Cerebellar cortex (tissue), 1 donor: ENCODE results near the gene OVOL2.

Experiments
- DNase-seq: peaks from one replicate; pipeline ENCODE4 v3.0.0-alpha.2; 2015; ENCODE audit warnings: low spot score

OVOL2 gene

DNA sequence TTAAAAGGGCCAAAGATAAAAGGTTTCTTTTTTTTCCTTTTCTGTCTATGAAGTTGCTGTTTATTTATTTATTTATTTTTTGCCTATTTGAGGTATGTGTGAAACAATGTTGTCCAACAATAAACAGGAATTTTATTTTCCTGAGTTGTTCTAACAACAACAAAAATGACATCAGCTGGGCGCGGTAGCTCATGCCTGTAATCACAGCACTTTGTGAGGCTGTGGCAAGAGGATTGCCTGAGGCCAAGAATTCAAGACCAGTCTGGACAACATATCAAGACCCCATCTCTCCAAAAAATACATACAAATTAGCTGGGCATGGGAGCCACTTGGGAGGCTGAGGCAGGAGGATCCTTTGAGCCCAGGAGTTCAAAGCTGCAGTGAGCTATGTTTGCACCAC, 44.8 kb downstream of the OVOL2 start:
- DNase-seq, result no peak

DNA sequence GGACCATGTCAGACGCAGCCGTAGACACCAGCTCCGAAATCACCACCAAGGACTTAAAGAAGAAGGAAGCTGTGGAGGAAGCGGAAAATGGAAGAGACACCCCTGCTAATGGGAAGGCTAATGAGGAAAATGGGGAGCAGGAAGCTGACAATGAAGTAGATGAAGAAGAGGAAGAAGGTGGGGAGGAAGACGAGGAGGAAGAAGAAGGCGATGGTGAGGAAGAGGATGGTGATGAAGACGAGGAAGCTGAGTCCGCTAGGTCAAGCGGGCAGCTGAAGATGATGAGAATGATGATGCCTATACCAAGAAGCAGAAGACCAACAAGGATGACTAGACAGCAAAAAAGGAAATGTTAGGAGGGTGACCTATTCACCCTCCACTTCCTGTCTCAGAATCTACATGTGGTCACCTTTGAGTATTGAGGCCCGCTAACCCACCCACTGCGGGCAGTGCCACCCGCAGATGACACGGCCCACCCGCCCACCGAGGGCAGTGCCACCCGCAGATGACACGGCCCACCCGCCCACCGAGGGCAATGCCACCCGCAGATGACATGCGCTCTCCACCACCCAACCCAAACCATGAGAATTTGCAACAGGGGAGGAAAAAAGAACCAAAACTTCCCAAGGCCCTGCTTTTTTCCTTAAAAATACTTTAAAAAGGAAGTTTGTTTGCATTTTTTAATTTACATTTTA, 45.6 kb downstream of the OVOL2 start:
- no peak for DNase-seq

DNA sequence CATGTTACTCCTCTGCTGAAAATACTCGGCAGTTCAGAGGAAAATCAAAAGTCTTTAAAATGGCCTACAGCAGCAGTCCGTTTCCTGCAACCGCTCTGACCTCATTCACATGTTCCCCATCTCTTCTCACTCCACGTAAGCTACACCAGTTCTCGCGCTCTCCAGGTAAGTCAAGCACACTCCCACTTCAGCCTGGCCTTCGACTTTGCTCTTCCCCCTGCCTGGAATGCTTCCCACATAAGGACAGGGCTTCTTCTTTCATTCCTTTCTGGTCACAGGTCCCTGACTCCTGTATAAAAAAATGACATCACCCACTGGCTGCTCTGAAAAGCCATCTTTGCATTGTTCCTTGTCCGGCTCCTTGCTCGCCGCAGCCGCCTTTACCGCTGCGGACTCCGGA, 46.2 kb downstream of the OVOL2 start:
- no peak for DNase-seq

DNA sequence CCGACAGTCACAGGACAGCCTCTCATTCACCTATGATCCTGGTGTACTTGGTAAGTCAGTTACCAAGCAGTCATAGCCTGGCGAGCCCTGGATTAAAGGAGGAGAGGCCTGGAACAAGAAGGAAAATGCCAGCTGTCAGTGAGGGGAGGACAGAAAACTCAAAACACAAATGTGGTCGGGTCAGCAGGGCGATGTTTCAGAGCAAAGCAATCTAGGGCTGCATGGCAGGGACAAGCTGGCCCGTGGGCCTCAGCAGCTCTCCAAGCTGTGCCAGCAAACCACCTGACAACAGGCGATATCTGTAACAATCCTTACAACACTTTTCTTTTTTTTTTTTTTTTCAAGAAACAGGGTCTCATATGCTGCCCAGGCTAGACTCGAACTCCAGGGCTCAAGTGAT, 48.6 kb downstream of the OVOL2 start:
- no peak for DNase-seq

DNA sequence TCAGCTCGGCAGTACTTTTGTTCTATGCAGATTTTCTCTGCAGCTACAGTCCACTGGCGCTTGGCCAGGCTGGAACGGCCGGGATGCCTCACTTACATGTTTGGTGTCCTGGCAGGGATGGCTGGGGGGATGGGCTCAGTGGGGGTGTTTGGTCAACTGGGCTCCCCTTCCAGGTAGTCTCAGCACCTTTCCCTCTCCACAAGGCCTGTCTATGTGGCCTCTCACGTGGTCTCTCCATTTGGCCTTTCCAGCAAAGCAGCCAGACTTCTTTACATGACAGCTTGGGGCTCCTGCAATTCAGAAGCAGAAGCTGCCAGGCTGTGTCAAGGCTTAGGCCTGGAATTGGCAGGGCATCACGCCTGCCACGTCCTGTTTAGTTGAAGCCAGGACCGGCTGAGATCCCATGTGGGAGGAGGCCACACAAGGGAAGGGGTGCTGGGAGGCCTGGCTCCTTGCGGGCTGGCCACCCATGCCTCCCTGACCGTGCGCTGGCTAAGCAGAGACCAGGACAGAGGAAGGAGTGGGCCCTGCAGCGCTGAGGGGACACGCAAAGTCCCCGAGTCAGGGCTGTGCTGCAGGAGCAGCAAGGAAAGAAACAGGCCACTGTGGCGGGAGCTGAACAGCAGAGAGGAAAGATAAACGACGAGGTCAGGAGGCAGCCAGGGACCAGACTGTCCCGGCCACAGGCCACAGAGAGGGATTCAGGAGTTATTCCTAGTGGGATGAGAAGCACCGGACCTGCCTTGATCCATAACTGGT, 50.0 kb downstream of the OVOL2 start:
- peak; percentile 90 for DNase-seq

DNA sequence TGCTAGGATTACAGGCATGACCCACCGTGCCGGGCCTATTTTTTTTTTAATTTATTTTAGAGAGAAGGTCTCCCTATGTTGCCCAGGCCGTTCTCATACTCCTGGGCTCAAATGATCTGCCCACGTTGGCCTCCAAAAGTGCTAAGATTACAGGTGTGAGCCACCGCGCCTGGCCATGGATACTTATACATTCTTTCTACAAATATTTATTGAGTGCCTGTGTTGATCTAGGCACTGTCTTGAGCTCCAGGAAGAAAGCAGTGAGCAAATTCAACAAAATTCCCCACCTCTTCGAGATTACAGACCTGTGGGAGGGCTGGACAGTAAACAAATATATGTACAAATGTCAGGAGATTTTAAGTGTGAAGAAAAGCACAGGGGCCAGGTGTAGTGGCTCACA, 51.0 kb downstream of the OVOL2 start:
- no peak for DNase-seq

DNA sequence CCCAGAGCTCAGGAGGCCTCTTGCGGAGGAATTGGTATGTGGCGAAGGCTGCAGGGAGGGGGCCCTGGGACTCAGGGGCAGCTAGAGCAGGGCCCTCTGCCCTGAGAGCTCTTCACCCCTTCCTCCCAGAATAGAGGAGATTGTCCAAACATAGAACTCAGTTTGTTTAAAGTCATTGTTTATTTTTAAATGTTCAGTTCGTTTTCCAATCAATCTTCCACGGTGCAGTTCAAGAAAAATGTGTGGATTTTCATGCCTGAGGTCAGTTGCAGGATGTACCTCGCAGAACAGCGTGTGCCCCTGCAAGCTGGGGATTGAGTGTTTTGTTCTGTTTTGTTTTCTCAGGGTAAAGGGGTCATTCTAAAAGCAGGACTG, 51.7 kb downstream of the OVOL2 start:
- no peak for DNase-seq

DNA sequence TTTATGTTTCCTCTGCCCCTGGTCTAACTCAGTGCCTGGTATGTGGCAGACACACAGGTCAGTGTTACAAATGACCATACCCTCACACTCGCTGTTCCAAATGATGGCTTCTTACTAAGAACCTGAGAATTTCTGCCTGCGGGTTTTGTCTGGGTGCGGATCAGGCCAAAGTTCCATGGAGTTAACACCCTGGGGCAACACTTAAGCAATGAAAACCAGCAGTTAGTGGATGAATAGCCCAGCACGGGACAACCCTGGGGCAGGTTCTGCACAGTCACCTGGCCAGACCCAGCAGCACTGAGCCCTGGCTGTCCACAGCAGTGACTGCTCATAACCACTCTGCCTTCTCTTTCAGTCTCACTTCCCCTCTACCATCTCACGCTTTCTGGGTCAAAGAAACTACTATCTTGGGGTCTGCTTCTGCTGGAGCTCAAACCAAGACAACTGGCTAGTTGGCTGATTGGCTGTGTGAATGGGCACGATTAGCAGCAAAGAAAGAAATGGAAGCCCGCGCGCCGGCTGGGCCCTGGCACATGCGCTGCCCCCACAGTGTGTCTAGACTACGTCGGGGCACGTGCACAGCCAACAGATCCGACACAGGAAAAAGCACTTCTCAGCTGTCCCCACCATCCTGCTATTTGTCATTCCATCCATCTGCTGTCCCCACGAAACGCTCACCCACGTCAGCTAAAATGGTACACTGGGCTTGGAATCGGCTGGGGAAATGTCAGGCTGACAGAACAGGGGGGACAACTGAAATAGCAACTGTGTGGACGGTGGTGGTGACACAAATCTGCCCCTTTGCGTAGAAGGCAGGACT, 52.3 kb downstream of the OVOL2 start:
- no peak for DNase-seq

DNA sequence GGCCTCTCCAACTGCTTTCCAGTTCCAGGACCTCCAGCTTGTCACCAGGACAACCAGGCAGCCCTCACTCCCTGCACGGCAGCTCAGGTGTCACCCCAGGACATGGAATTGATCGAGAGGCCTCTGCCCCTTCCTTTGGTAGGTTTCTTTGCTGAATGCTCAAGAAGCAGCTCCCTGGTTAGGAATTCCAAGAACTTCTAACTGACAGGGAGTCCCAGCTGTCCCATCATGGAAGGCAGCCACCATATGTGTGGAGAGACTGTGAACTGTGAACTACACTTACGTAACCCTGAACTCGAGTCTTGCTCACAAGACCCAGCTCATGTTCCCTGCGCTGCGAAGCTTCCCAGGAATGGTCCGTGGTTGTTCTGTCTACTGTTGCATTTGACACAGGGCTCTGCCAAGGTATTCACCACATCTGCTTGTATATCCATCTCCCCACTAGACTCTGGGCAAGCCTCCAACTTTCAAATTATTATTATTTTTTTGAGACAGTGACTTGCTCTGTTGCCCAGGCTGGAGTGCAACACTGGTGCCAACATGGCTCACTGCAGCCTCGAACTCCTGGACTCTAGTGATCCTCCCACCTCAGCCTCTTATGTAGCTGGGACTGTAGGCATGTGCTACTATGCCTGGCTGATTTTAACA, 53.2 kb downstream of the OVOL2 start:
- DNase-seq, result no peak

DNA sequence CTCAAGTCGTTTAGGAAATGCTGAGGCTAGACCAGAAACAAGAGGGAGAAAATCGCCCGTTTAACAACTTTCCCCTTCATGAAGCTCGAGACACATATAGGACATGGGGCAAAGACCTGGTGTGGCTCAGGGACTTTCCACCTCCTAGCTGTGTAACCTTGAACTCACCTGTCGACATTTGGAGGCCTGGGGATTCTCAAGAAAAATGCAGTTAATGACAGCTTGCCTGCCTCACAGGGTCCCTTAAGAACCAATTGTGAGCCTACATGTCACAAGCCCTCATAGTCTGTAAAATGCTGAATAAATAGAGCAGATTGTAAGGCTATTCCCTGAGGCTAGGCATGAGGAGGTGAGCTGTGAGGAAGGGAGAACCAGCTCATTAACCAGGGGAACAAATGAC, 53.8 kb downstream of the OVOL2 start:
- no peak for DNase-seq

DNA sequence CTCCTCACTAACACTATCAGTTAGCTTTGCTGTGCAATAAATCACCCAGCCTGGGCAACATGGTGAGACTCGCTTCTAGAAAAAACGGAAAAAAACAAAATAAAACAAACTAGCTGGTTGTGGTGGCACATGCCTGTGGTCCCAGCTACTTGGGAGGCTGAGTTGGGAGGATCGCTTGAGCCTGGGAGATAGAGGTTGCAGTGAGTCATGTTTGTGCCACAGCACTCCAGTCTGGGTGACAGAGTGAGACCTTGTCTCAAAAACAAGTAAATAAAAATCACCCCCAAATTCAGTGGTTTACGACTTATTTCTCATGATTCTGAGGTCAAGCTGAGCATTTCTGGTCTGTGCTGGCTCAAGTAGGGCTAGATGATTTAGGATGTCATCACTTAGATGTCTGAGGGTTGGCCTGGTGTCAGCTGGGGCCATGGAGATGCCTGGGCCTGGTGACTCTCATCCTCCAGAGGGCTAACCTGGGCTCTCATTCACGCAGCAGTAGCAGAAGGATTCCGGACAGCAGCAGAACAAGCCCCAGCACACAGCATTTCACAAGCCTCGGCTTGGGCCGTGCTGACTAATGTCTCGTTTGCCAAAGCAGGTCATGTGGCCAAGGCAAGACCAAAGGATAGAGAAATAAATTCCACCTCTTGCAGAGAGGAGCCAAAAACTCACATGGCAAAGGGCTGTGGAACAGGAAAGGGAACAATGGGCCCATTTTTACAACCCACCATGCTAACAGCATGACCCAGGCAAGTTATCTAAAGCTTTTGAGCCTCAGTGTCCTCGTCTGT, 56.4 kb downstream of the OVOL2 start:
- DNase-seq, result no peak

DNA sequence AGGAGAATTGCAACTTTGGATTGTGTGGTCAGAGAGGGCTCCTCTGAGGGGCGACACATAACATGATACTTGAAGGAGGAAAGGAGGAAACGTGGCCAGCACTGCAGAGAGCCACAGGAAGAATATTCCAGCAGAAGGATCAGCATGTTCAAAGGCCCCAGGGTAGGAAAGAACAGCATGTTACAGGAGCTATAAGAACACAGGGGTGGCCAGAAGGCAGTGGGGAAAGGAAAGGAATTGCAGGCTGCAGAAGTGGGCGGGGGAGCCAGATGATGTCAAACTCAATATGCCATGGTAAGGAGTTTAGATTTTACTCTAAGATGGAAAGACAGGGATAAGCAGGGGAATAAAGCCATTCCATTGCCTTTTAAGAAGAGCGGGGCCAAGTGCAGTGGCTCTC, 58.1 kb downstream of the OVOL2 start:
- no peak for DNase-seq

DNA sequence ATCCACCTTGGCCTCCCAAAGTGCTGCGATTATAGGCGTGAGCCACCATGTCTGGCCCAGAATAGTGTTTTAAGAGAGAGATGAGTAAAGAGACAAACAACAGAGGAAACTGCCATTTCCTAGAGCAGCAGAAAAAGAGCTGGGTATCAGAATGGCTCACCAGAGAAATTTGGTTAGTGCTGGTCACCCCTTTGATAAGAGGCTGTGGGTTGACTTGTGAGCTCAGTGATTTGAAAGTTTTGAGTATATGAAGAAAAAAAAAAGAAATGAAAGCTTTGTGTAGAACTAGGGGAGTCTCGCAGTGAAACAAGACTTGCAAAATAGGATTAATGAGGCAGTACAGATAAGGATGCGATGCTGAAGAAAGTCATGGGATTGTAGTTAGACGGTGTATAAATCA, 59.3 kb downstream of the OVOL2 start:
- DNase-seq, result no peak

DNA sequence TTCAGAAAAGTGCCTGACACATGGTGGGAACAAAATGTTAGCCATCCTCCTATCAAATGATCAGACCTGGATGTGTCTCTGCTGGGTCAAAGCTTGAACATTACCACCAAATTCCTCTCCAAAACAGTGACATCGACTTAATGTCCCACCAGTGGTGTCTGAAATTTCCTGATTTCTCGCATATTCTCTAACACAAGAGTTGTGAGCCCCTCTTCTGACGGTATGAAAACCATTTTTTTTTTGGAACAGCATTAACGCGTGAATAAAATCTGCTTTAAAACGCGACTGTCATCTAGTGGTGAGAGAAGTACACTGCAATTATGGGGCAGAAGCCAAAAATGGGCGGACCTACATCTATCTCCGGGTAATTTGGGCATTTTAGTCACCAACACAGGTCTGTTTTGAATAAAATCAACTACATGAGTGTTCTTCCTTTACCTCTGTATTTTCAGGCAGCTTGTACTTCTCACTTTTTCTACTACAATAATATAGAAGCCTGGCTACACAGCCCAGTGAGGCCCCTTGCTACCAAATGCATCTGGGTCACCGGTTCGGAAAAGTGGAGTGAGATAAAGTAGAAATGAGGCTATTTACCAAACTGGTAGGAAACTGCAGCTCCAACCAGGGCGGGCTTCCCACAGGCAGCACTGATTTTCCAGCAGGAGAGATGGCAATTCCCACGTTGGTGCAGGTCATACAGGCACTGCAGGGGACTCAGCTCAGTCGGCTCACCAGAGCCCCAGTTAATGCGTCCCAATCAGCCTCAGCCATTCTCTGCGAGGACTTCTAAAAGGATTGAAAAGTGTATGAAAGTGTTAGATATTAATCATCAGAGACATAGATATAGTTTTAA, 61.5 kb downstream of the OVOL2 start:
- peak; percentile 81 for DNase-seq

DNA sequence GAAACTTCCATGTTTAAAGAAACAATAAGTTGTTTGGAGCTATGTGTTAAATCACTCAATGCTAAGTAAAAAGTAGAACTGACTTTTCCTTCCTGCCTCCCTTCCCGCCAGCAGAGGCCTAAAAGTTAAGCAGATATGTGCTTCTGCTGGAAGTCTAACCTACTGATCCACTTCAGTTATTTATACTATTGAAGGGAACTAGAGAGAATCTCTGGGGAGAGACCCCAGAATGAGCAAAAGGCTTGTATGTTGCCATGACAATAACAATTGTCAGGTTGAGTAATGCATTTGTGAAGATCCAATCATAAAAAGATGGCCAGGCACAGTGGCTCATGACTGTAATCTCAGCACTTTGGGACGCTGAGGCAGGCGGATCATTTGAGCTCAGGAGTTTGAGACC, 64.2 kb downstream of the OVOL2 start:
- no peak for DNase-seq

DNA sequence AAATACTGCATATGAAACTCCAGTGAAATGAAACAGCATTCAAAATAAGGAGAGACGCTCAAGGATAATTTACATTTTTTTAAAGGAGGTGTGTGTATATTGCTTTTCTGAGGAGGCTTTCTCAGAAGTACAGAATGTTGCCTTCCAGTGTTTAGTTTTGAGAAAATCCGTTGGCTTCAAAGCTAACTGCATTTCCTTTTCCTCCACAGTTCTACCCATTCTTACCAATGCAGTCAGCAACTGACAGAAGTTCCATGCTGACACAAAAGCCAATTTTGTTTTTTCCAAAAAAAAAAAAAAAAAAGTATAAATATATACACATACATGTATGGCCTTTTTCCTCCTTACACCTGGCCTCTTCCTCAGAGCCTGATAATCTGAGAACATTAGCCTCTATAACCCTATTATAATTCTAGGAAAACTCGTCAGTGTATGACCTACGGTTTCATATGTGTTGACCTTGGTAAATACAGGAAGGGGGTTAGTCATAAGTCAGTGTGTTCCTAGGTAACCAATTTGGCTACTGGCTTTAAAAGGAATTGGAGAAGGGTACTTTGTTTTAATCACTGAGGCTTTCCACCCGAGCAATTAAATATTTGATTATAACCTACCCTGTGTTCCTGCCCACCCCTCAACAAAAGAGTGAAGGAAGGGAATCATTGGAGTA, 64.7 kb downstream of the OVOL2 start:
- no peak for DNase-seq

DNA sequence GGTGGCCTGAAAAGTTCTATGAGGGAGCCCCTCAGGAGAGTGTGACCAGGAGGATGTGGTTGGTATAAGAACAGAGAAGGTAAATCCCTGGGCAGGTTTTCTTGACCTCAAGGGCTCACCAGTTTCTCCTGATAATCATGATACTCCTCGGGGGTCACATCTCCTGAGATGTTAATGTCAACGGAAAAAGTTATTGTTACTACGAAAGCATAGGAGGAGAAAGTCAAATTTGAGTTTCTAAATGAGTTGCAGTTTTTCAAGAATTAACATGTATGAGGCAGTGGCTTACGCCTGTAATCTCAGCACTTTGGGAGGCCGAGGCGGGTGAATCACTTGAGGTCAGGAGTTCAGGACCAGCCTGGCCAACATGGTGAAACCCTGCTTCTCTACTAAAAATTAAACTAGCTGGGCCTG, 65.5 kb downstream of the OVOL2 start:
- no peak for DNase-seq

DNA sequence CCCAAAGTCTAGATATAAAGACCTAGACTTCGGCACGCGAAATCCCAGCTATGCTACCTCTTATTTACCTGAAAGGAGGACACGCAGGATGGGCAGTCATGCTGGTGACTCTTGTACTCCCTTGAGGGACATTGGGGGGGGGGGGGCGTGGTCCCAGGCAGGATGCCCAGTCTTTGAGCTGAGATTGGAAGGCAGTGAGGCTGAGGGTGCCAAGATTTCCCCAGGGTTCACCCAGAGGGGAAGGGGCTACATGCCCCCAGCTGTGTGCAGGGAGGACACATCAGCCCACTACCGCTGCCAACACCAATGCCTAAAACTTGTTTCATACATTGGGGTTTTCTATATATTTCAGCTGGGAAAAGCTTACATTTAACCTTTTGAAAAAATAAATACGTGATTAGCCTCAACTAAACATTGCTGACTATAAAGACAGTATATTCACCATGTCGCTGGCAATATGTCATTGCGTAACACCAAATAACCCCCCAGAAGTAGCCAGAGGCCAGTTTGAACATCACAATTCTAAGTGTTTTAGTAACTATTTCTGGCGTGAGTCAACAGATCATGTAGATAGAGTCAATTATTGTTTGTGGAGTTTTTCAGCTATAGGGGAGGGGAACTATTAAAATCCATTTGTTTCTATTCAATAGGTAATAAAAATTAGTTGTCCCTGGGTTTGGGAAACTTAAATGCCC, 67.3 kb downstream of the OVOL2 start:
- no peak for DNase-seq

DNA sequence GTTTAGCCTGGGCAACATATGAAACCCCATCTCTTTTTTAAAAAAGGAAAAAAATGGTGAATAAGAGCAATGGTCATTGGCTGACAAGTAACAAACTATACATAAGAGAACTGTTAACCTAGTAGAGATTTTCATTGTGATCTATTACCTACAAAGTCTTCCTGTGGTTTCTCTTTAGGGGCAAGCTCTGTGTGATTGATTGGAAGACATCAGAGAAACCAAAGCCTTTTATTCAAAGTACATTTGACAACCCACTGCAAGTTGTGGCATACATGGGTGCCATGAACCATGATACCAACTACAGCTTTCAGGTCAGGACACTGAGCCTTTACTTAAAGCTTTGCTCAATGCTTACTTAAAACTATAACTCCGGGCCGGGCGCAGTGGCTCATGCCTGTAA, 69.7 kb downstream of the OVOL2 start:
- no peak for DNase-seq
